Measurements from ENCODE around the gene SETD6. TPM values are rescaled to one million over a fixed set of nuclear protein-coding genes. Genes with fewer than 3 reads are reported as not detected.

The SETD6 gene
- total and polyA plus RNA-seq, 12 donors: 8.9 to 18.9 (median 12.2) TPM

DNA sequence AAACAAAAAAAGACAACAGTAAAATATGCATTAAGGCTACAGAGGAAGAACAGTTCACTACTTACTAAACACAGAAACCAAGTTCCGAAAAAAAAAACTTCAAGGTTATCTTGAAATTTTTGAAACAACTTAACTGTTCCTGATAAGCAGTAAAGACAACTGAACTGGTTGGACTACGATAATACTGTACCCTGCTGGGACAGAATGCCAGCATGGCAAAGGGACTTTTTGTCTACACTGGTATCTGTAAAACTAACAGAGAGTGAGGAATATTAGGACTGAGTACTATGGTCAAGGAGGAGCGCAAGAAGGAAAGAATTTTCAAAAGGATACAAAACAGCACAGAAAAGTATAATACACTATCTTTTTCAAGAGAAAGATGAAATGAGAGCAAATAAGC, 19.8 kb downstream of the SETD6 start:
- peaks cover 0 to 30% (median 0%) of the 10 kb centered on the region in 9 donors for H3K4me1 ChIP-seq
- H3K4me3 ChIP-seq: no peak overlapping the region
- no peaks in the 10 kb centered on the region for H3K27me3 ChIP-seq
- intact Hi-C loops (cut with DNase I): loop anchor here in 3 of 10 donors (5.0 to 10.0 kb wide), 3 partner anchors 42 to 50 kb away; no protein-coding TSS in a partner anchor
- TF ChIP-seq, protein P1, sequence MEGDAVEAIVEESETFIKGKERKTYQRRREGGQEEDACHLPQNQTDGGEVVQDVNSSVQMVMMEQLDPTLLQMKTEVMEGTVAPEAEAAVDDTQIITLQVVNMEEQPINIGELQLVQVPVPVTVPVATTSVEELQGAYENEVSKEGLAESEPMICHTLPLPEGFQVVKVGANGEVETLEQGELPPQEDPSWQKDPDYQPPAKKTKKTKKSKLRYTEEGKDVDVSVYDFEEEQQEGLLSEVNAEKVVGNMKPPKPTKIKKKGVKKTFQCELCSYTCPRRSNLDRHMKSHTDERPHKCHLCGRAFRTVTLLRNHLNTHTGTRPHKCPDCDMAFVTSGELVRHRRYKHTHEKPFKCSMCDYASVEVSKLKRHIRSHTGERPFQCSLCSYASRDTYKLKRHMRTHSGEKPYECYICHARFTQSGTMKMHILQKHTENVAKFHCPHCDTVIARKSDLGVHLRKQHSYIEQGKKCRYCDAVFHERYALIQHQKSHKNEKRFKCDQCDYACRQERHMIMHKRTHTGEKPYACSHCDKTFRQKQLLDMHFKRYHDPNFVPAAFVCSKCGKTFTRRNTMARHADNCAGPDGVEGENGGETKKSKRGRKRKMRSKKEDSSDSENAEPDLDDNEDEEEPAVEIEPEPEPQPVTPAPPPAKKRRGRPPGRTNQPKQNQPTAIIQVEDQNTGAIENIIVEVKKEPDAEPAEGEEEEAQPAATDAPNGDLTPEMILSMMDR (IDR thresholded peaks at IDR 0.05): no peak
- ATAC-seq: peak in 2 of 8 donors; percentile 35 to 72
- no peak for DNase-seq
- peak overlapping the region in 5 of 10 donors; percentile 25 to 47 (median 38) for H3K27ac ChIP-seq
- 63 to 70% methylated on average over 3 of the region's 3 CpGs for WGBS, 2 donors
- peaks cover 0 to 100% (median 87%) of the 10 kb centered on the region in 9 donors for H3K36me3 ChIP-seq
- H3K9me3 ChIP-seq: no peaks in the 10 kb centered on the region

DNA sequence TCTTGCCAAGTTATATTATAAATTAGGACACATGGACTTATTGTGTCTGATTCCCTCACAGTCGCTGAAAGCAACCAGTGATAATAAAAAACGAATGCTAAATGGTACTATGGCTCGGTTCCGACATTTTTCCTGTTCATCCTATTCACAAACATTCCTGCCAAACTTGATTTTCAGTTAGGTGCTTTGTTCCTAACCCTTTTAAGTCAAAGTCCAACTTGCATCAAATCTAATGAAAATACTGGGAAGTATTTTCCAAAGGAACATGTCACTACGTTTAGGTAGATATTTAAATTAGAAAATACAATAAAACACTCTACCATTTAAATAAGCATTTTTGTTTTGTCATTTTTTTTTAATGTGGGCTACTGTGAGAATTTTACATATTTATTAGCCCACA, 21.0 kb downstream of the SETD6 start:
- Histone ChIP-seq H3K4me1 (peaks cover 0 to 30% (median 0%) of the 10 kb centered on the region in 9 donors), H3K36me3 (peaks cover 0 to 100% (median 88%) of the 10 kb centered on the region in 9 donors), H3K4me3 (no peak overlapping the region), H3K27ac (peak overlapping the region in 1 of 10 donors; percentile 9), H3K9me3 (no peaks in the 10 kb centered on the region), H3K27me3 (no peaks in the 10 kb centered on the region)
- intact Hi-C loops (cut with DNase I): loop anchor here in 3 of 10 donors (5.0 to 10.0 kb wide), 3 partner anchors 41 to 49 kb away; no protein-coding TSS in a partner anchor
- TF ChIP-seq, protein P1 (IDR thresholded peaks at IDR 0.05): no peak
- ATAC-seq (no peak), DNase-seq (no peak)
- WGBS, 2 donors: 56 to 61% methylated on average over 5 of the region's 5 CpGs

DNA sequence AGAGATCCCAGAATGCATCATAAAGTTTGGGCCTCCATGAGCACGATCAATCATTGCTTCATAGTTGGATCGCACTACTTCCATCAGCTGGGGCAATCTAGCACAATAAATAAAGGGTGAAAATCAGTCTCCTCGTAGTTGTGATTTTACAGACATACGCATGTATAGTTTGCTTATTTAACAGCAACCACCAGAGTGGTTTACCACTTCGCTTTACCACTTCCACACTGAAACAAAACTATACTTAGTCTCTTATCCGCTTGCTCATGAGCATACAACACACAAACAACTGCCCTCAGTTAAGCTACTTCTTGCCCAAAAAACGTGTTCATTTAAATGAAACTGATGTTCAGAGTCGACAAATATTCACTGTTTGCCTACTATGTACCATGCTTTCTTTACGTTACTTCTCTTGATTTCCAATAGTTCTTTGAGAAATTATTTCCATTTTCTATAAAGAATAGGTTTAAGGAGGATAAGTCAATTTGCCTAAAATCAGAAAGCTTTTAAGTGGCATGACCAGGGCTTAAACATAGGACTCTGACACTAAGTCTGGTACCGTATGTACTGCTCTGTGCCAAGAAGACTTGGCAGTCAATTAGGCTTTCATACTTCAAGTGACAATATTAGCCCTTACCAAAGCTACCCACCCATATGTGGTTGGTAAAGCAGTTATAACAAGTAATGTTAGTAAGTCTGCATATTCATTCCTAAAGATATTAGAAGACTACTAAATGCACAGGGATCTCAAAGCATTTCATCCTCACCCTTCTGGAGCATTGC, 22.0 kb downstream of the SETD6 start:
- Histone ChIP-seq H3K27ac (peak overlapping the region in 1 of 10 donors; percentile 40), H3K27me3 (no peaks in the 10 kb centered on the region), H3K36me3 (peaks cover 0 to 100% (median 86%) of the 10 kb centered on the region in 9 donors), H3K4me1 (peaks cover 0 to 30% (median 0%) of the 10 kb centered on the region in 9 donors), H3K4me3 (no peak overlapping the region), H3K9me3 (no peaks in the 10 kb centered on the region)
- 81 to 88% methylated on average over 10 of the region's 10 CpGs for WGBS, 2 donors
- no peak for DNase-seq
- peak in 7 of 8 donors; percentile 58 to 79 (median 70) for ATAC-seq
- TF ChIP-seq, protein P1 (IDR thresholded peaks at IDR 0.05): no peak
- intact Hi-C loops (cut with DNase I): loop anchor here in 3 of 10 donors (5.0 to 10.0 kb wide), 3 partner anchors 40 to 47 kb away; no protein-coding TSS in a partner anchor

DNA sequence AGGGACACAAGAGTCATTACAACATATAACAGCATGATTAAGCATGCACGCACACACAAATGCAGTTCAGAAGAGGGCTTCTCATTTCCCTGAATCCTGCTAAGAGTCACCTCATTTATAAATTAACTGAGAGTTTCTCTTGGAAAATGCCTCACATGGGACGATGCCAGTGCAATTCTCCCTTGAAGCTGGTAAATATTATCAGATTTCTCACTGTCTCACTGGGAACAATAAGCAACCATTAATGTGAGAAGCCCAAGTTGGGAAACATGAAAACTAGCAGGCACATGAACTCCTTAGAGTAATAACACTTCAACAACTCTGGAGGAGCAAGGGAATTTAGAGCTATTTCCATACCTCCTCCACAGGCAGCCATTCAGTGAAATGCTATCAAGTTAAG, 26.4 kb downstream of the SETD6 start:
- H3K36me3 ChIP-seq: peaks cover 0 to 100% (median 94%) of the 10 kb centered on the region in 9 donors
- H3K27ac ChIP-seq: no peak overlapping the region
- no peak overlapping the region for H3K4me3 ChIP-seq
- no peaks in the 10 kb centered on the region for H3K27me3 ChIP-seq
- DNase-seq (no peak), ATAC-seq (no peak)
- H3K9me3 ChIP-seq: no peaks in the 10 kb centered on the region
- 86% methylated on average over 2 of the region's 2 CpGs for WGBS, 2 donors
- TF ChIP-seq, protein P1 (IDR thresholded peaks at IDR 0.05): no peak
- peaks cover 0 to 15% (median 3%) of the 10 kb centered on the region in 9 donors for H3K4me1 ChIP-seq
- intact Hi-C loops (cut with DNase I): loop anchor here in 2 of 10 donors (2.0 to 5.0 kb wide), 2 partner anchors 17 to 36 kb away; no protein-coding TSS in a partner anchor

Data from heart right ventricle (tissue), 16 donors.